ENCODE measurements around the gene KCNA1. TPM values are rescaled to one million over a fixed set of nuclear protein-coding genes. Genes with fewer than 3 reads are reported as not detected.

KCNA1 gene
- total RNA-seq, 1 donor from 2014 or later = 1.4 TPM

DNA sequence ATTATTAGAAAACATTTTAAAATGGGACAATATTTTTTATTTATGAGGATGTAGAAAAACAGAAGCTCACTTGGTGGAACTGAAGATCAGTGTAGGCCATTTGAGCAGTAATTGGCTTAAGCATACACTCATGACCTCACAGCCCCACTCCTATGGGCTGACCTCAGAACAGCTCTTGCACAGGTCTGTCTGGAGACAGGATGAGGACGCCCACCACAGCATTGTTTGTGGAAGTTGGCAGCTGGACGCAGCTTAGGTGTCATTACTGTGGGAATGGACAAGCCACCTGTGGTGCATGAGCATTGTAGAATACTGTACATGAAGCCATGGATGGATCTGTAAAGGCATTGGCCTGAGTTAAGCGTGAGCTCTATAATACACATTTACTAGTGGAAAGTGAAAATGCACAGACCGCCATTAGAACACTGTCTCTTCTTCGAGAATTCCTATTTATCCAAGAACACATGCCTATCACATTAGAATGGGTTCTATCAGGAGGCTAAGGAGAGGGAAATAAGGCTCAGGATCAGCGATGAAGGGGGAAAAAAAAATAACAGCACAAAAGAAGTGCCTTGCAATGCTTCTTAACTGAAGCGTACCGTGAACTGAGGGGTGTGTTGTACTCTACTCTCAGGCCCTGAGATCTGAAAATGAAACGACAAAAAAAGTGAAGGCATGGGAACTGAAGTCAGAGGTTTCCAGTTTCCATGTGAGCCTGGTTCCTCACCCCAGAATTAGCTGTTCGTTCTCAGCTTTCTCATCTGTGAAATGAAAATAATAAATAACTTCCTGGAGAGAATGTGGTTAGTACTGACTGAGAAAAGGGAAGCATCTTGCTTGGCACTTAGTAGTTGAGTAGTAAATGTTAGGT, 33.6 kb downstream of the KCNA1 start:
- no peaks in the 10 kb centered on the region for H3K79me2 ChIP-seq (ENCODE audit: low read depth)
- H3K36me3 ChIP-seq = no peaks in the 10 kb centered on the region
- H2AFZ ChIP-seq (replicated peaks) = no peak overlapping the region
- TF ChIP-seq EZH2phosphoT487 (IDR thresholded peaks at IDR 0.05) = no peak
- H3K27ac ChIP-seq = no peak overlapping the region
- Mint-ChIP-seq H3K4me3 (no peak overlapping the region), H3K9me3 (no peaks in the 10 kb centered on the region), H3K27ac (no peak overlapping the region), H3K27me3 (ENCODE audit: insufficient read depth, low read depth) (peaks cover 11% of the 10 kb centered on the region), H3K4me1 (peaks cover 20% of the 10 kb centered on the region), H3K36me3 (no peaks in the 10 kb centered on the region)
- H3K4me2 ChIP-seq = no peak overlapping the region
- peaks cover 16% of the 10 kb centered on the region for H3K4me1 ChIP-seq
- DNase-seq (ENCODE audit: low spot score) = no peak
- no peak overlapping the region for H3K4me3 ChIP-seq
- peaks cover 16% of the 10 kb centered on the region for H3F3A ChIP-seq (ENCODE audit: low read depth)
- no peak overlapping the region for H3K9ac ChIP-seq
- H3K9me3 ChIP-seq (ENCODE audit: low read depth) = no peaks in the 10 kb centered on the region
- peaks cover 8% of the 10 kb centered on the region for H4K20me1 ChIP-seq (ENCODE audit: low read depth)
- no peaks in the 10 kb centered on the region for H3K27me3 ChIP-seq

DNA sequence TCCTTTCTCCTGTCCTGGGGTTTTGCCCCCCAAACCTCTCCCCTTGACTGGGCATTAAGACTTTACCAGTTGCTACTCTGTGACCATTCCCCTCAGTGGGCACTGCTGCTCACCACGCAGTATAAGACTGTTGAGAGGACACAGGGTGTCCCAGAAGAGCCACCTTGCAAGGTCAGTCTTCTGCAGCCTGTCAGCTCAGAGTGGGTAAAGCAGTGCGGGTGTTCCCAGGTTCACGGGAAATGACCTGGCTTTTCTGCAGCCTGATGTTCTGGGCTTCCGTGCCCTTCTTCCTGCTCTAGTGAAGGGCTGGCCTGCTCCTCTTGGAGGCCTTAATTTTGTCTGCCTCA, 34.2 kb downstream of the KCNA1 start:
- Histone ChIP-seq H3K4me1 (peaks cover 16% of the 10 kb centered on the region), H3K4me2 (no peak overlapping the region), H3F3A (ENCODE audit: low read depth) (peaks cover 16% of the 10 kb centered on the region), H4K20me1 (ENCODE audit: low read depth) (peaks cover 8% of the 10 kb centered on the region), H3K9me3 (ENCODE audit: low read depth) (no peaks in the 10 kb centered on the region), H3K79me2 (ENCODE audit: low read depth) (no peaks in the 10 kb centered on the region), H2AFZ (replicated peaks) (no peak overlapping the region), H3K27ac (no peak overlapping the region), H3K9ac (no peak overlapping the region), H3K27me3 (no peaks in the 10 kb centered on the region), H3K4me3 (no peak overlapping the region), H3K36me3 (no peaks in the 10 kb centered on the region)
- no peak for DNase-seq (ENCODE audit: low spot score)
- Mint-ChIP-seq H3K27me3 (ENCODE audit: insufficient read depth, low read depth) (peaks cover 11% of the 10 kb centered on the region), H3K36me3 (no peaks in the 10 kb centered on the region), H3K27ac (no peak overlapping the region), H3K9me3 (no peaks in the 10 kb centered on the region), H3K4me1 (peaks cover 23% of the 10 kb centered on the region), H3K4me3 (no peak overlapping the region)
- TF ChIP-seq EZH2 (IDR thresholded peaks at IDR 0.05) (no peak), EZH2phosphoT487 (IDR thresholded peaks at IDR 0.05) (no peak)
- TF ChIP-seq, protein P1, sequence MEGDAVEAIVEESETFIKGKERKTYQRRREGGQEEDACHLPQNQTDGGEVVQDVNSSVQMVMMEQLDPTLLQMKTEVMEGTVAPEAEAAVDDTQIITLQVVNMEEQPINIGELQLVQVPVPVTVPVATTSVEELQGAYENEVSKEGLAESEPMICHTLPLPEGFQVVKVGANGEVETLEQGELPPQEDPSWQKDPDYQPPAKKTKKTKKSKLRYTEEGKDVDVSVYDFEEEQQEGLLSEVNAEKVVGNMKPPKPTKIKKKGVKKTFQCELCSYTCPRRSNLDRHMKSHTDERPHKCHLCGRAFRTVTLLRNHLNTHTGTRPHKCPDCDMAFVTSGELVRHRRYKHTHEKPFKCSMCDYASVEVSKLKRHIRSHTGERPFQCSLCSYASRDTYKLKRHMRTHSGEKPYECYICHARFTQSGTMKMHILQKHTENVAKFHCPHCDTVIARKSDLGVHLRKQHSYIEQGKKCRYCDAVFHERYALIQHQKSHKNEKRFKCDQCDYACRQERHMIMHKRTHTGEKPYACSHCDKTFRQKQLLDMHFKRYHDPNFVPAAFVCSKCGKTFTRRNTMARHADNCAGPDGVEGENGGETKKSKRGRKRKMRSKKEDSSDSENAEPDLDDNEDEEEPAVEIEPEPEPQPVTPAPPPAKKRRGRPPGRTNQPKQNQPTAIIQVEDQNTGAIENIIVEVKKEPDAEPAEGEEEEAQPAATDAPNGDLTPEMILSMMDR (IDR thresholded peaks at IDR 0.05) = no peak

DNA sequence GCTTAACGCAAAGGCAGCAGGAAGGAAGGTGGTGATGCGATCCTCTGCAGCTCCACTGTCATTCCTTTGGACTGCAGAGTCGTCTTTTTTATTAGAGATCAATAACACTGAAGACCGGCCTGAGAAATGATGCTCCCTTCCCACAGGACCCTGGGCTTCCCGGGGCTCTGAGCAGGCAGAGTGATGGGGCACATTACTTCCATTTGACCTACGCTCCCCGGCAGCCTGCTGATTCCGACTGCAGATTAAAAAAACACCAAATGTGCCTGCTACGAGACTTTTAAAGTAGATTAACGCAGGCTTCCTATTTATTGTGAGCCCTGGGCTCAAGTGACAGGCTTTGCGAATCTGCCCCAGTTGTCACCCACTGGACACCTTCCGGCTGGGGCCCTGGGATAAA, 37.5 kb downstream of the KCNA1 start:
- Mint-ChIP-seq H3K4me3 (peak overlapping the region; percentile 51), H3K36me3 (no peaks in the 10 kb centered on the region), H3K27ac (no peak overlapping the region), H3K27me3 (ENCODE audit: insufficient read depth, low read depth) (peaks cover 12% of the 10 kb centered on the region), H3K4me1 (peaks cover 24% of the 10 kb centered on the region), H3K9me3 (no peaks in the 10 kb centered on the region)
- peak; percentile 69 for DNase-seq (ENCODE audit: low spot score)
- Histone ChIP-seq H3K4me1 (peaks cover 16% of the 10 kb centered on the region), H4K20me1 (ENCODE audit: low read depth) (peaks cover 8% of the 10 kb centered on the region), H3K9ac (no peak overlapping the region), H3K36me3 (no peaks in the 10 kb centered on the region), H2AFZ (replicated peaks) (no peak overlapping the region), H3K9me3 (ENCODE audit: low read depth) (no peaks in the 10 kb centered on the region), H3K4me3 (no peak overlapping the region), H3K27ac (peak overlapping the region; percentile 61), H3K79me2 (ENCODE audit: low read depth) (no peaks in the 10 kb centered on the region), H3K4me2 (peak overlapping the region; percentile 55), H3F3A (ENCODE audit: low read depth) (peaks cover 16% of the 10 kb centered on the region), H3K27me3 (peaks cover 23% of the 10 kb centered on the region)
- TF ChIP-seq, protein P1 (IDR thresholded peaks at IDR 0.05) = no peak
- TF ChIP-seq EZH2 (IDR thresholded peaks at IDR 0.05) (no peak), EZH2phosphoT487 (IDR thresholded peaks at IDR 0.05) (no peak)

DNA sequence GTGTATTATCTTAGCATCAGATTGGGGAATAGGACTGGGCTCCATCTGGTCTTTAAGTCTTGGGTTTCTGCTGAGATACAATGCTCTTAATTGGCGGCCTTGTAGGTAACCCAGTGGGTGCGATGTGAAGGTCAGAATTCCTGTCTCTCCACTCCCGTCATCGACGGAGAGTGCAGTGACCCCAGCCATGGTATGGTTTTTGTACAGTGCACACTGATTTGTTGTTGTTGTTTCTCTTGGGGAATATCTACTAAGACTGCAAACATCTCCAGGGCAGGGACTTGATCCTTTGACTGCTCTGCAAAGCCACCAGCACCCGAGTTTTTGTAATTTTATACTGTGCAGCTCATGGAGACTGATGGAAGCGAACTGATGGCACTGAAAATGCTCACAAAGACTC, 41.4 kb downstream of the KCNA1 start:
- no peaks in the 10 kb centered on the region for H3K36me3 Mint-ChIP-seq
- Histone ChIP-seq H3K4me1 (peaks cover 16% of the 10 kb centered on the region), H3K4me3 (no peak overlapping the region), H2AFZ (replicated peaks) (no peak overlapping the region), H4K20me1 (ENCODE audit: low read depth) (peaks cover 8% of the 10 kb centered on the region), H3K27me3 (peaks cover 44% of the 10 kb centered on the region), H3K9me3 (ENCODE audit: low read depth) (no peaks in the 10 kb centered on the region), H3K79me2 (ENCODE audit: low read depth) (no peaks in the 10 kb centered on the region), H3K27ac (no peak overlapping the region), H3K9ac (no peak overlapping the region), H3K36me3 (no peaks in the 10 kb centered on the region), H3F3A (ENCODE audit: low read depth) (peaks cover 16% of the 10 kb centered on the region), H3K4me2 (no peak overlapping the region)
- no peak overlapping the region for H3K4me3 Mint-ChIP-seq
- H3K9me3 Mint-ChIP-seq = peaks cover 3% of the 10 kb centered on the region
- peak overlapping the region; percentile 32 for H3K27ac Mint-ChIP-seq
- no peak for DNase-seq (ENCODE audit: low spot score)
- TF ChIP-seq EZH2 (IDR thresholded peaks at IDR 0.05) = no peak
- no peak for TF ChIP-seq EZH2phosphoT487 (IDR thresholded peaks at IDR 0.05)
- TF ChIP-seq, protein P1 (IDR thresholded peaks at IDR 0.05) = no peak
- peaks cover 14% of the 10 kb centered on the region for H3K27me3 Mint-ChIP-seq (ENCODE audit: insufficient read depth, low read depth)
- H3K4me1 Mint-ChIP-seq = peaks cover 29% of the 10 kb centered on the region
